ENCODE measurements around the gene MLLT3.
"Not testable (repeated sequence)": the region's sequence is repeated elsewhere in the genome, so short reads cannot be mapped to it uniquely, and the experiment has no call there.

MLLT3 gene

DNA sequence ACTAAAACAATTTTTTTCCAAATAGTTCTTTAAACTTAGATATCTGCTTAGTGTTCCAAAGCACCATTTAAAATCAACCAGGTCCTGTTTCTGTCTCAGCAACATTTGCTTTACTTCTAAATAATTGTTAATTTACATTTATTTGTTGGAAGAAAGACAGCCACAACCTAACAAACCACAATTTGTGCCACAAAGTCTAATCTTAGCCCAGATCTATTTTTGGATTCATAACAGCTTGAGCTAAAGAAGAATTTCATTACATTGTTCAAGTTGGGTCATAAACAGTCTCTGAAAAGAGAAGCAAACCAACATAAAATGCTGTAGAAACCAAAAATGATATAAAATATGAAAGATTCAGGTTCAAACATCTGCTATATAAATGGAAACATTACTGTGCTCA, 24.4 kb downstream of the MLLT3 start:
- no peak for DNase-seq (ENCODE audit: low spot score)

- no peak for DNase-seq (ENCODE audit: low spot score)
These were observed 27.7 kb downstream of the MLLT3 start for GRCh38 chr9:20594608-20595007.

DNA sequence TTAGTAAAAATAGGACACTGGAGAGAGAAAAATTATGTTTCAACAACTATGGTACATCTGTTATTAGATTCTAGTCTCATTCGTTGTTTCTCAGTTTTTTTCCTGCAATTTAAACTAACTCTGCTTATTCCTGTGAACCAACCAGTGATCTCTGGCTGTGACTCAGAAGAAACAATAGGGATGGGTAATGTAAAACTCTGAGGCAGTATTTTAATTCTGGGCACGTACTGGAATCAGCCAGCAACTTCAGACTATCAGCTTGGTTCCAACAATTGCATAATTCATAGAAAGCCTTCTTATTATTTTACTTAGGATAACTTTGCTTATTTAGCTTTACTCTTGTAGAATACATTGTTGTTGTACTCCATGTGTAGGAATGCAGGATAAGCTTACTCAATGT, 28.8 kb downstream of the MLLT3 start:
- DNase-seq (ENCODE audit: low spot score), result no peak

DNA sequence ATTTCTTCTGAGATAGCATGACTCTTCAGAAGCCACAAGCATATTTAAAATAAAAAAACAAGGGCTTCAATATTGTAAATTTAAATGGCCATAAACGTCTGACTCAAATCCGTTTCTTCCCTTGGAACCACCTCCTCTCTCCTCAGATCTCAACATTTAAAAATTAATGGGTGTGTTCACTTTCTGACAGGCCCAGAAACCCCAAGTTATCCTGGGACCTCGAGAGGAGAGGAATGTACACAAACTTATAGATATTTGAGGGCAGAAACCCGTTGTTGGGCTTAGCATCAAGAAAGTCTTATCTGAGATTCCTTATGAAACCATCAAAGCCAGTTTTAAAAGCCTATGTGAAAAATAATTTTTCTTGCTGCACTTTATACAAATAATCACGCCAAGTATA, 29.2 kb downstream of the MLLT3 start:
- DNase-seq (ENCODE audit: low spot score), result no peak

DNA sequence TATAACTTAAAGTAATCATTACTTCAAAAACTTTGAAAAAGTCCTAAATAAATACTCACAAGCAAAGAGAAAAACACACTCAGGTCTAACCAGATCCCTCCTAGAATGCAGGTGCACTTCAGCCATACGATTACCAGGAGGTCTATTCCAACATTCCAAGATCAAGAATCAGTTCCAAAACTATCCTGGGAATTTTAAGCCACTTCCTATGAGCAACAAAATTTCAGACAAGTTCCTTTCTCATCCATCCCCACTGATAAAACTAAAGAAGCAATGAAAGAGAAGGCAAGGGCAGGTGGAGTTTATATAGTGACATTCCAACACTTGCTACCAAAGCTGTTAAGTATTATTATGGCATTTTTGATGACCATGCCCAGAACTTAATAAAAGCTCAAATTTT, 29.6 kb downstream of the MLLT3 start:
- DNase-seq (ENCODE audit: low spot score), result no peak

DNA sequence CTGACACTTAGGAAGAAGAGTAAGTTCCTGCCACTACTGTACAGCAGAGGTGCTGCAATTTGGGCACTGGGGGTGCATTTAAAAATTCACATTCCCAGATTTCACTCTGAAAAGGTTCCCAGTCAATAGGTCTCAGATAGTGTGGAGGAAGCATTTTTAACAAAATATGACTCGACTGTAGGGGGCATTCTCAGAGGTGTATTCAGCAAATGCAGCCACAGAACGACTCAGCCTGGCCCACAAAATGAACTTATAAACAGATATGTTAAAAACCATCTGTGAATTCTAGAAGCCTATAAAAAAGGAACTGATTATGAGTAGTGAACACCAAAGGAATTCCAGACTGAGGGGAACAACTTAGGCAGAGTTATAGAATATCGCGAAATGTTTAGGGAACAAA, 31.1 kb downstream of the MLLT3 start:
- no peak for DNase-seq (ENCODE audit: low spot score)

GRCh38 chr9:20584968-20585643, 37.2 kb downstream of the MLLT3 start:
- DNase-seq (ENCODE audit: low spot score), result no peak

- DNase-seq (ENCODE audit: low spot score), result not testable (repeated sequence)
These were observed 39.2 kb downstream of the MLLT3 start for GRCh38 chr9:20583088-20583487.

DNA sequence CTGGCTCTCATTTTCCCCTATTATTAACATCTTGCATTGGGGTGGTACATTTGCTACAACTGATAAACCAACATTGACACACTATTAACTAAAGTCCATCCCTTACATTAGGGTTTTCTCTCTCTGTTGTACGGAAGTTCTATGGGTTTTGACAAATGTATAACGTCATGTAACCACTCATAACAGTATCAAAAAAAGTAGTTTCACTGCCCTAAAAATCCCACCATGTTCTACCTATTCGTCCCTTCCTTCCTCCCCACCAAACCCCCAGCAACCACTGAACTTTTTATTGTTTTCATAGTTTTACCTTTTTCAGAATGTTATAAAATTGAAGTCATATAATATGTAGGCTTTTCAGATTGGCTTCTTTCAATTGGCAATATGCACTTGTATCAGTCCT, 40.1 kb downstream of the MLLT3 start:
- DNase-seq (ENCODE audit: low spot score), result no peak

DNA sequence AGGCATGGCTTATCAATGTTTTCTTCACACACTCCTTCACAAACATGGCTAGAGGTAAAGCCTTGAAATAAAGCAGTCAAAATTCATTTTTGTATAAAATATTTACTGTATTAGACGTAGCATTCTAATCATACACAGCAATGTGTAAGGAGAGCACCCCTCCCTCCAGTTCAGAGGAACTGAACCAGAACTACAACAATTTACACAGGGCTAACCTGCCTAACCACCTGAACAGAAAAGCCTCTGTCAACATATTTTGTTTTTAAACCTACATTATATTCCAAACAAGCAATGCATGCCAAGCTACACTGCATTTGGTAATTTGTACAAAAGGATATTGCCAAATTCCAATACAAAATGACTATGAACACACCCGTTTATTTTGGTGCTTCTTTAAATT, 41.6 kb downstream of the MLLT3 start:
- DNase-seq (ENCODE audit: low spot score), result no peak

DNA sequence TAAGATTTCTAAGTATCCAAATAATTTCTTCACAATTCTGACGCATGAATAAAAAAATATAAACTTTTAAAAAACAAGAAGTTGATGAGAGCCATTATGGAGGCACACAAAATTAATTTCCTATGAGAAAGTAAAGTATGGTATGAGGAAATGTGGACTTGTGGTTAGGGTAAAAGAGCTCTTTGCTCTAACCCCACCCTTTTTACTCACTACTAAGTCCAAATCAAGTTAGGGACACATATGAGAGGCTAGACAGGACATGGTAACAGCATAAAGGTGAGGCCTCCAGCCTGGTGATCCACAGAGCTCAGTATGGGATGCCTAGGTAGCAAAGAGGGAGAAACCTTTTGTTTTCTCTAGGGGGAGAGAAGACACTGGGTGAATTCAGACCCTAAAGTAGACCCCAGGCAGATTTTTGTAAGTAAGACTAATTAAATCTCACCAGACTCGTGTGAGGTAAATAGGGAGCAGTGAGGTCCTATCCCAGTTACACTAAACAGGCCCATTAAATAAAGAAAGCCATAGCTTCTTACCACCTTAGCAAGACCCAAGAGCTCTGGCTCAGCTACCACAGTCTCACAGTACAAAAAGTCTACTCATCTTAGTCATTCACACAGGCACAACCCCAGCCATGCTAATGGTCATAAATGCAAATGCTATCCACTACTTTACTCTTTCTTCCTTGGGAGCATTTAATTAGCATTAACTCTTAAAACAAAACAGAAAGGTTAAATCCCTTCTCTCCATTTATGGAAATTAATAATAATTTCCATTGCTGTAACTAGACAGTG, 42.6 kb downstream of the MLLT3 start:
- DNase-seq (ENCODE audit: low spot score), result no peak

- no peak for DNase-seq (ENCODE audit: low spot score)
These were observed 49.3 kb downstream of the MLLT3 start for GRCh38 chr9:20573023-20573422.

DNA sequence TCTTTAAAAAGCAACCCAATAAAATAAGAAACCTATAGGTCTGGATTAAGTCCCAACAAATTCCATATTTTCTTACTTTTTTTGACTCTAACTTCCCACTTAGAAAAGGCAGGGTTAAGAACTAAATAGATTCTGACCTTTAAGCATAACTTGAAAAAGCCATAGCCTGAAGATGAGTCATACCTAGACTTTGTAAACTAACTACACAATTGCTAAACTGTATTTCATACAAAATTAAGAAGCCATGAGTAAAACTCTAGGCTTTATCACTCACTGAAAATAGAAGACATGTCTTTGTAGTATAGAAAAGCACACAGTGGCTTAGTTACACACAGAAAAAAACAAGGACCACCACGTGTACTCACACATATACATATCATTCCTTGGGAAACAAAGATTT, 51.5 kb downstream of the MLLT3 start:
- DNase-seq (ENCODE audit: low spot score), result no peak

- DNase-seq (ENCODE audit: low spot score), result no peak
These were observed 52.2 kb downstream of the MLLT3 start for GRCh38 chr9:20570087-20570486.

DNA sequence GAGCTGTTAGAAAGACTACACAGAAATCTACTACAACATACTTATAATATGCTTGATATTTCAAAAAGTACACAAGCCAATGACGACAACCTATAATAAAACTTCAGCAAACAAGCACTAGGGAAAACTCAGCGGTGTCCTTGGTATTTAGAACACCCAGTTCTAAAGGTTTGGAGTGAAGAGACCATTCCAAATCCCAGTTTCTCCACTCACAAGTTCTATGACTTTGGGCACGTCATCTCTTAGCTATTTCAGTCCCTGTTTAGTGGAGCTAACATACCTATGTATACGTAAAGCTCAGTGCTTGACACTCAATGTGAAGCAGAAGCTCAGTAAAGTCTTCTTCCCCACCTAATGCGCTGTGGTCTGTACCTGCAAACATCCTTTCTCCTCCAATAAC, 52.8 kb downstream of the MLLT3 start:
- DNase-seq (ENCODE audit: low spot score), result no peak

DNA sequence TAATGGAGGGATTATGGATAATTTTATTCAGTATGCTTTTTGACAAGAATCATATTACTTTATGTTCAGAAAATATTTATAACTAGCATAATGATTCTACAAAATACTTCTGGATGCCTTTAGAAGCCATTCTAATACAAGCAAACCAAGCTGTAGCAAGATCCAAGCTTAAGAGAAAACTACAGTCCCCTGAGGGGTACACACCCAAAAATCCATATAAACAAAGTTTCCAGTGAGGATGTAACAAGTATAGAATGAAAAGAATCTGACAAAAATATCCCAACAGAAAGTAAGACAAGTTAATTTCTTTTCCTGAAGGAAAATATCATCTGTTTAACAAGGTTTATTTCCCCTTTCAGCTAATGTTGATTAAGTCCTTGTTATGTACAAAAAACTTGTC, 53.9 kb downstream of the MLLT3 start:
- no peak for DNase-seq (ENCODE audit: low spot score)

GRCh38 chr9:20566401-20566800, 55.9 kb downstream of the MLLT3 start:
- DNase-seq (ENCODE audit: low spot score), result no peak

- no peak for DNase-seq (ENCODE audit: low spot score)
These were observed 57.6 kb downstream of the MLLT3 start for GRCh38 chr9:20564650-20565049.

- no peak for DNase-seq (ENCODE audit: low spot score)
These were observed 58.4 kb downstream of the MLLT3 start for GRCh38 chr9:20563917-20564316.

DNA sequence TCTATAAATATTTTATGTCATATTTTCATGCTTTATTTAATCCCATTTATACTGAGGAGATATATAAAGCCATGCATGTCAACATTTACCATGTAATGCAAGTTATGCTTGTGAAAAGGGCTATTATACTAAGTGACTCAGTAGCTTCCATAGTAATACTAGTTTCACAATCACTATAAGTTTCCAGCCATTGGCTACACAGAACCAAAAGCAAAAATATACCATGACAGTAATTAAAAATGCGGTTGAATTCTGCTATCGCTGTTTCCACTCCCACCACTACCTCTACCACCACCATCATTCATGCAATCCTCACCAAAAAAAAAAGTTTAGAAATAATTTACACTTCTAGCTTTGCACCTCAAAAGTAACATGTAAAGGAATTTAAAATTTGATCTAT, 60.2 kb downstream of the MLLT3 start:
- no peak for DNase-seq (ENCODE audit: low spot score)

GRCh38 chr9:20561531-20561930, 60.8 kb downstream of the MLLT3 start:
- DNase-seq (ENCODE audit: low spot score), result no peak

DNA sequence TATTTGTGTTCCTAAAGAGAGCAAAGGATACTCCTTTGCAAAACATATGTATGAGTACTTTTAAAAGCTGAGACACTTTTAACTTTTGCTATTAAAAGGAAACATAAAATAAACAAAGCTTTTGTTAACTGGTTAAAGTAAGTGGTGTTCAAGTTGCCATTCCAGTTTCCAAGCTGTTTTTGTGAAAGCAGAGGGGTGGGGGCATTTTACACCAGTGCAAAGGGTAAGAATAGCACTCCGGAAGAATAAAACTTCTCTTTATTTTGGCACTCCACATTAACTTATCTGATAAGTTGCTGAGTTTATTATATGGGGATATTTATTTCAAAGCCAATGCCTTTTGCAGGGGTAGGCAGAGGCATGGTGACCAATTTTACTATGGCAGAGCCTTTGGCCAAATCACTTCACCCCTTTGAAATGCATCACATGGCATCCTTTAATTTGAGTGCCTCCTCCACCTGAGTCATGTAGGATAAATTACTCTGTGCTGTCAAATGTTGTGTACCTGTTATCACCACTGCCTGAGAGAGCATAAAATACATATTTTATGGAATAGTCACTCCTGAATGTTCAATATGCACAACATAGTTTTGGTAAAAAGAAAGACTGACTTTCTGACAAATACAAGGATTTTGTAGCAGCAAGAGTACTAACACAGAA, 62.9 kb downstream of the MLLT3 start:
- no peak for DNase-seq (ENCODE audit: low spot score)

DNA sequence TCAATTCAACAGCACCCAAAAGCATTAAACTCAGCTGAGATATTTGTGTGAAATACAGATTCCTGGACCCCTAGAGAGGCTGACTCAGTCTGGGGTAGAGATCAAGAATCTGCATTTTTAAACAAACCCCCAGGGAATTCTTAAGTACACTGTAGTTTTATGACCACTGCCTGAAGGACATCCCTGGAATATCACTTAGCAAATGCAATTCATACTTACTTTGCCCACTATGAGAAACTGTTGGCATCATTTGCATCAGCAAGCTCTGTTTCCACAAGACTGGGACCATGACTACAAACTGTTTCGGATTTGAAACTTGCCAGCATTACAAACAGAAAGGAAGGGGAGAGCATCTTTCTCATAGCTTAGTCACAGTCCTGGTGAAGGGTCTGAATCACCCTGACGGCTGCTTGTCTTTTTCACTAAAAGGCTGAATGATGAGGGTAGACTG, 63.7 kb downstream of the MLLT3 start:
- no peak for DNase-seq (ENCODE audit: low spot score)
